K562 (cell line): ENCODE results near the gene CRK. TPM values are rescaled to one million over a fixed set of nuclear protein-coding genes. Genes with fewer than 3 reads are reported as not detected.

ENCODE experiments used
- ARID3A ChIP-seq: IDR thresholded peaks from 2 replicates; pipeline ENCODE4 v1.6.1; 2012; ENCODE audit warnings: low read depth, low read length, improper control_type of control experiment, borderline replicate concordance
- BACH1 ChIP-seq: fragments of 200-800 bp; sonication (Bioruptor generic); IDR thresholded peaks from 2 replicates; pipeline ENCODE4 v1.6.1; 2016; ENCODE audit warnings: missing genetic modification characterization, missing compliant biosample characterization
- CBFA2T2 ChIP-seq: fragments of 450-650 bp; conservative IDR thresholded peaks from 2 replicates; pipeline ENCODE4 v1.6.1; 2017; ENCODE audit warnings: mild to moderate bottlenecking
- CBFB ChIP-seq: sonication (generic); formaldehyde crosslinking; IDR thresholded peaks from 2 replicates; pipeline ENCODE4 v1.4.0; 2020; ENCODE audit warnings: mild to moderate bottlenecking, missing genetic modification reagents
- EP400 ChIP-seq: fragments of 450-650 bp; IDR thresholded peaks from 2 replicates; pipeline ENCODE4 v1.6.1; 2017; ENCODE audit warnings: antibody characterized with exemption, mild to moderate bottlenecking, moderate library complexity
- ETV1 ChIP-seq: fragments of 450-650 bp; conservative IDR thresholded peaks from 2 replicates; pipeline ENCODE4 v1.6.1; 2016; ENCODE audit warnings: missing genetic modification characterization, control low read depth, low read depth, missing compliant biosample characterization
- GABPA ChIP-seq: fragments of 200-800 bp; sonication (Bioruptor generic); conservative IDR thresholded peaks from 2 replicates; pipeline ENCODE4 v1.6.1; 2016; ENCODE audit warnings: low read depth, missing genetic modification characterization, missing compliant biosample characterization
- MAZ ChIP-seq, 2 experiments: fragments of 450-650 bp in 1 of 2; sonication (generic) in 1 of 2; formaldehyde crosslinking; IDR thresholded peaks in 1 of 2; conservative IDR thresholded peaks in 1 of 2; 2 replicates each; pipeline versions ENCODE4 v1.4.0 to v1.5.0; 2020; ENCODE audit warnings: mild to moderate bottlenecking in 1 of 2, missing genetic modification reagents in 1 of 2
- MCM2 ChIP-seq: fragments of 450-650 bp; IDR thresholded peaks from 2 replicates; pipeline ENCODE4 v1.6.1; 2017; ENCODE audit warnings: low read depth, mild to moderate bottlenecking
- POU5F1 ChIP-seq: fragments of 150-350 bp; IDR thresholded peaks from 2 replicates; pipeline ENCODE4 v1.6.1; 2014; ENCODE audit warnings: borderline replicate concordance, low read length, low read depth, mild to moderate bottlenecking; ENCODE audit not compliant: partially characterized antibody
- SNAPC5 ChIP-seq: fragments of 250-450 bp; sonication (Bioruptor Pico); IDR thresholded peaks from 2 replicates; pipeline ENCODE4 v1.8.0; 2021; ENCODE audit warnings: moderate library complexity, mild to moderate bottlenecking, inconsistent platforms
- UBTF ChIP-seq, 2 experiments: IDR thresholded peaks; 2 replicates each; pipeline ENCODE4 v1.6.1; 2012; ENCODE audit warnings: improper control_type of control experiment in 2 of 2, low read depth in 2 of 2, low read length in 2 of 2, borderline replicate concordance in 1 of 2
- VEZF1 ChIP-seq: fragments of 200-800 bp; sonication (Bioruptor generic); IDR thresholded peaks from 2 replicates; pipeline ENCODE4 v1.6.1; 2017; ENCODE audit warnings: missing genetic modification characterization, missing compliant biosample characterization
- ZBTB7A ChIP-seq: IDR thresholded peaks from 2 replicates; pipeline ENCODE4 v1.6.1; 2011; ENCODE audit warnings: low read depth, mild to moderate bottlenecking, low read length, moderate library complexity, borderline replicate concordance; ENCODE audit not compliant: control insufficient read depth
- ZNF274 ChIP-seq: IDR thresholded peaks from 2 replicates; pipeline ENCODE4 v1.6.1; 2011; ENCODE audit warnings: low read depth, mild to moderate bottlenecking, low read length, moderate library complexity, borderline replicate concordance
- ZNF324 ChIP-seq: fragments of 250-450 bp; sonication (Bioruptor Pico); IDR thresholded peaks from 2 replicates; pipeline ENCODE4 v1.4.0; 2020; ENCODE audit warnings: mild to moderate bottlenecking
- polyA plus RNA-seq, 8 experiments: library from polyadenylated mRNA; depleted of rRNA in 4 of 8; stranded (reverse) in 5 of 8; unstranded in 3 of 8; fragments of >200 nt; fragmentation: Nextera tagmentation in 2 of 8; fragmentation: Illumina TruSeq in 1 of 8; extraction: Ambion mirVana in 2 of 8; extraction: Trizol in 1 of 8; gene quantifications; 2 replicates each; pipeline versions ENCODE4 v1.2.1 to v1.2.3, GENCODE V29; 2011 to 2014; ENCODE audit warnings: inconsistent platforms in 1 of 8, missing spikeins in 1 of 8
- total RNA-seq, 7 experiments: library from RNA; depleted of rRNA in 6 of 7; stranded (reverse); fragments of >200 nt in 6 of 7; fragmentation: Illumina TruSeq in 2 of 7; extraction: Trizol in 2 of 7; gene quantifications; 2 replicates each; pipeline versions ENCODE4 v1.2.1 to v1.2.3, GENCODE V29; 2011 to 2021; ENCODE audit warnings: low replicate concordance in 1 of 7
- TF ChIP-seq, protein P1 (sequence below): fragments of 150-350 bp; IDR thresholded peaks from 2 replicates; pipeline ENCODE4 v1.6.1; 2014; ENCODE audit warnings: low read depth, mild to moderate bottlenecking, low read length, borderline replicate concordance

The CRK gene
- total and polyA plus RNA-seq, 9 of the 15 experiments (the other 6 are each of a cell fraction or from before 2014, with no cell fraction given), result 13.1 to 40.2 (median 26.1) TPM

- TF ChIP-seq, protein P1, sequence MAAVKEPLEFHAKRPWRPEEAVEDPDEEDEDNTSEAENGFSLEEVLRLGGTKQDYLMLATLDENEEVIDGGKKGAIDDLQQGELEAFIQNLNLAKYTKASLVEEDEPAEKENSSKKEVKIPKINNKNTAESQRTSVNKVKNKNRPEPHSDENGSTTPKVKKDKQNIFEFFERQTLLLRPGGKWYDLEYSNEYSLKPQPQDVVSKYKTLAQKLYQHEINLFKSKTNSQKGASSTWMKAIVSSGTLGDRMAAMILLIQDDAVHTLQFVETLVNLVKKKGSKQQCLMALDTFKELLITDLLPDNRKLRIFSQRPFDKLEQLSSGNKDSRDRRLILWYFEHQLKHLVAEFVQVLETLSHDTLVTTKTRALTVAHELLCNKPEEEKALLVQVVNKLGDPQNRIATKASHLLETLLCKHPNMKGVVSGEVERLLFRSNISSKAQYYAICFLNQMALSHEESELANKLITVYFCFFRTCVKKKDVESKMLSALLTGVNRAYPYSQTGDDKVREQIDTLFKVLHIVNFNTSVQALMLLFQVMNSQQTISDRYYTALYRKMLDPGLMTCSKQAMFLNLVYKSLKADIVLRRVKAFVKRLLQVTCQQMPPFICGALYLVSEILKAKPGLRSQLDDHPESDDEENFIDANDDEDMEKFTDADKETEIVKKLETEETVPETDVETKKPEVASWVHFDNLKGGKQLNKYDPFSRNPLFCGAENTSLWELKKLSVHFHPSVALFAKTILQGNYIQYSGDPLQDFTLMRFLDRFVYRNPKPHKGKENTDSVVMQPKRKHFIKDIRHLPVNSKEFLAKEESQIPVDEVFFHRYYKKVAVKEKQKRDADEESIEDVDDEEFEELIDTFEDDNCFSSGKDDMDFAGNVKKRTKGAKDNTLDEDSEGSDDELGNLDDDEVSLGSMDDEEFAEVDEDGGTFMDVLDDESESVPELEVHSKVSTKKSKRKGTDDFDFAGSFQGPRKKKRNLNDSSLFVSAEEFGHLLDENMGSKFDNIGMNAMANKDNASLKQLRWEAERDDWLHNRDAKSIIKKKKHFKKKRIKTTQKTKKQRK, result no peak
- TF ChIP-seq MAZ (CRISPR knock-in tag; conservative IDR thresholded peaks at IDR 0.05 in 1 of 2, IDR thresholded peaks at IDR 0.05 in 1 of 2) (0 out of 4 replicates have a peak, but pooled peaks of 1 of the 2 experiments have one; percentile 17), CBFB (CRISPR knock-in tag) (no peak), SNAPC5 (CRISPR knock-in tag) (no peak), VEZF1 (CRISPR knock-in tag) (peak; percentile 23; the same call in 1 of the 2 replicates), ZNF274 (no peak), POU5F1 (no peak), ETV1 (tag) (peak; percentile 46), CBFA2T2 (no peak), ZBTB7A (no peak), UBTF (IDR thresholded peaks at IDR 0.05; ENCODE audit: borderline replicate concordance in 1 of 2, low read depth in 2 of 2, low read length in 2 of 2) (0 out of 4 replicates have a peak, but pooled peaks of 1 of the 2 experiments have one; percentile 28), ZNF324 (CRISPR knock-in tag) (no peak), MCM2 (no peak), ARID3A (no peak), BACH1 (tag) (no peak), GABPA (0 out of 2 replicates have a peak, but pooled peaks have one; percentile 25), EP400 (no peak)
Observed at GRCh38 chr17:1493291-1493980, 37.4 kb upstream of the CRK start (continued).
